Amniotic stem cell (primary cell): ENCODE results near the gene NLRP9.

ENCODE experiments used
- DNase-seq: peaks from one replicate; lab custom pipeline; 2025; lab: John Stamatoyannopoulos, UW

NLRP9 gene

DNA sequence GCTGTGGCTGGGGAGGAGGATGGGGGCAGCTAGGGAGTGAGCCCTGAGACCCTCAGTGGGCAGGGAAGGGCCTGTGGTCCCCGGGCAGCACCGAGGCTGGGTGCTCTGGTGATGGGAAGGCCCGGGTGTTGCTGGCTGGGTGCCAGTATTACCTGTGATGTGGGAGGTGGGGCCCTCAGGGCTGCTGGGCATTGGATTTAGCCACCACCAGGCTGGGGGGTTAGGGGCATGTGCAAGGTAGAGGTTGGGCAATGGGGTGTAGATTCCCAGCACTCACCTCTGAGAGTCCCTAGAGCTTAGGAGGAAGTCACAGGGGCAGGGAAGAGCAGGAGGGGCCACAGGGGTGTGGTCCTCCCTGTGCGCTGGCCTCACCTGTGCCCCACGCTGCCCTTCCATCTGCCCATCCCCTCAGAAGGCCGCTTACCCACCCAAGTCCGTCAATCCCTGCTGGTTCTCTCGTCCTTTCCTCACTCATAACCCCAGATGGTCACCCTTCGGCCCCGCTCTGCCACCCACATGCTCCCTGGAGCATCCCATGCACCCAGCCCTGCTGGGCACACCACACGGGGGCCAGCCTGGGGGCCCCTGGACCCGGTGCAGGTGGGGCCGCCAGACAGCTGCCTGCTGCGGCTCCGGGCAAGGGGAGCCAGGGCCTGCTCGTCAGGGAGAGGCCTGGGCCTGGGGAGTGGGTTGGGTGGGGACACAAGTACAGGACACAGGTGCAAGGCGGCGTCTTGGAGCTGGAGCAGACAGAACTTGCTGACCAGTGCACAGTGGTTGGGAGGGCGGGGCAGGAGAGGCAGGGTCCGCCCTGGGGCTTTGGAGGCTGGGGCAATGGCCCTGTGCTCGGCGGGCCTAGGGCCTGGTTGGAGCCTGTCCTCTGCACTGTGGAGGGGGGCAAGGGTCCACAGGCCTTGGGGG is 50.7 kb downstream of the NLRP9 start:
- no peak for DNase-seq

DNA sequence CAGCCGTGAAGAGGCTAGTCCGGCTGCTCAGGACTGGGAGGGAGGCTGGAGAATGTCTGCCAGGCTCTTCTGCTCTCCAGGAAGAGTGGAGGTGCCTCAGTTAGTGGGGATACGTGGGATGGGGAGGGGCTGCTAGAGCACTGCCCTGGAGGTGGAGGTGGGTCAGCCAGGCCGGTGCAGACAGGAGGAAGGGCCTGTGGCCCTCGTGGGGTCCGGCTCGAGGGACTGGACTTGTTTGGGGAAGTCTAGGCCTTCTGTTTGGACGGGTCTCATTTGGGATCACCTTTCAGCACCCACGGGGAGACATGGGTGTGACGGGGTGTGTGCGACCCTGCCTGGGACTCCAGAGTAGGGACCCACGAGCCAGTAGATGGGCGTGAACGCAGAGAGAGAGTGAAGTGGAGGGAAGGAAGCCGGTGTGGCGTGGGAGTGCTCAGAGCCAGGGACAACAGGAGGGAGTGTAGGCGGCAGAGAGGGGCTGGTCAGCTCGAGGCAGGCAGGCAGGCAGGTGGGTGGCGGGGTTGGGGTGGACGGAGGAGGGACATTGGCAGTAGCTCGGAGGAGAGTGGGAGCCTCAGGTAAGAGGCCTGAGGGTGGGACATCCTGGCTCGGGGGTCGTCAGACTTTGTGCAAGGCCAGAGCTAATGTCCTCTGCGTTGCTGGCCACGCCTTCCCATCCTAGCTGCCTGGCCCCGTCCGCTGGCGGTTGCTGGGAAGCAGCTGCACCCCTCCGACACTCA is 51.7 kb downstream of the NLRP9 start:
- no peak for DNase-seq

DNA sequence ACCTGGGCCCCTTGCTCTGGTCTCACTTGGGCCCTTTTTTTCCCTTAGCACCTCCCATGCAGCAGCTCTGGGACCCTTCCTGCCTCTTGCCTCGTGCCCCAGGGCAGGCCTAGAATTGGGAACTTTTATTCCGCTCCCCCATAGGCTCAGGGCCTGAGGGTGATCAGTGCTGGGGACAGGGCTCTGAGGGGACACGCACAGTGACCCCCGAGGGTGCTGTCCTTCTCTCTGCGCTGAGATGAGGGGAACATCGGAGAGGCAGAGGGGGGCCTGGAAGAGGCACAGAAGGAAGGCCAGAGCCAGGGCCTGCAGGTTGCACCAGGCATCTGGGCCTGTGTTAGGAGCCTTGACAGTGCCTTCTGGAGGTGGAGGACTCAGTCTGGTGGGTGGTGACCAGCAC is 52.4 kb downstream of the NLRP9 start:
- no peak for DNase-seq

DNA sequence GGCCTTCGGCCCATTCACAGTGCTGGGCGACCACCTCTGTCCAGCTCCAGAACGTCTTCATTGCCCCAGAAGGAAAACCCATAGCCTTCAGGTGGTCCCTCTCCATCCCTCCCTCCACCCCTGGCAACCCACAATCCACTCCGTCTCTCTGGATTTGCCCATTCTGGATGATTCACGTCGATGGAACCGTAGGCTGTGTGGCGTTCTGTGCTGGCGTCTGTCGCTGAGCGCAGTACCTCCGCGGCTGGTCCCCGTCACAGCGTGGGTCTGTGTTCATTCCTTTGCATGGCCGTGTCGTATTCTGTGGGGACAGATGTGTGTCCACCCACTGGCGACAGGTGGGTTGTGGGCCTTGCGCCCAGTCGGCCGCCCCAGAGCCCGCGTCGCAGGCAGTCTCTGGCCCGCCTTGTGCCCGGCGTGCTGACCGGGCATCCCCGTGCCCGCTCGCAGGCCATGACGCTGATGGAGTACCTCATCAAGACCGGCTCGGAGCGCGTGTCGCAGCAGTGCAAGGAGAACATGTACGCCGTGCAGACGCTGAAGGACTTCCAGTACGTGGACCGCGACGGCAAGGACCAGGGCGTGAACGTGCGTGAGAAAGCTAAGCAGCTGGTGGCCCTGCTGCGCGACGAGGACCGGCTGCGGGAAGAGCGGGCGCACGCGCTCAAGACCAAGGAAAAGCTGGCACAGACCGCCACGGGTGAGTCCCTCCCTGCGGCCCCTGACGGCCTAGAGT is 53.1 kb downstream of the NLRP9 start:
- DNase-seq = no peak

DNA sequence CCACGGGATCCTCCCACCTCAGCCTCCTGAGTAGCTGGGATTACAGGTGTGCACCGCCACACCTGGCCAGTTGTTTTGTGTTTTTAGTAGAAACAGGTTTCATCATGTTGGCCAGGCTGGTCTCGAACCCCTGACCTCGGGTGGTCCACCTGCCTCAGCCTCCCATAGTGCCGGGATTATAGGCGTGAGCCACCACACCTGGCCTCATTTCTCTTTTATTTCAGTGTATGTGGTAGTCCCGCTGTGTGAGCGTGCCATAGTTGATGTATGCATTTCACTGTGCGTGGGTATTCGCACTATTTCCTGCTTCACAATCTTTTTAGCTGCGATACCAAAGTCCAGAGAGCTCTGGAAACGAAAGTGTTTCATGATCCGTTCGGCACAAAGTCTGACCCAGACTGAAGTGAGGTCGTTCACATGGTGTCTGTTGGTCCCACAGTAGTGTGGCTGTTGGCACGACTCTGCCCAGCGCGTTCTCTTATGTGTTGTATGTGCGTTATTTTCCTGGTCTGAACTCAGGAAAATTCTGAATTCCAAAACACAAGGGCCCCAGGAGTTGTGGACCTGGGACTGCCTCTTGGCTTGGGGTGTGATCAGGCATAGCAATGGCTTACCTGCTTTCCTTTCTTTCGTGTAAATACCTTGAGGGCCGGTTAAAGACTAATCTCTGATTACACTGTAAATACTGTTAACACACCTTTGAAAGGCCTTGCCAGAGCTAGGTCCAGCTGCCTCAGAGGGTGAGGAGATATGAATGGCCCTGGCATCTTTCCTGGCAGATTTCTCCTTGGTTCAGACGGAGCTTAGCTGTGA is 54.5 kb downstream of the NLRP9 start:
- DNase-seq = no peak

- DNase-seq = no peak
Measured at GRCh38 chr19:55681131-55682092, 56.8 kb downstream of the NLRP9 start.

GRCh38 chr19:55680339-55681130 is 57.7 kb downstream of the NLRP9 start:
- DNase-seq = no peak

DNA sequence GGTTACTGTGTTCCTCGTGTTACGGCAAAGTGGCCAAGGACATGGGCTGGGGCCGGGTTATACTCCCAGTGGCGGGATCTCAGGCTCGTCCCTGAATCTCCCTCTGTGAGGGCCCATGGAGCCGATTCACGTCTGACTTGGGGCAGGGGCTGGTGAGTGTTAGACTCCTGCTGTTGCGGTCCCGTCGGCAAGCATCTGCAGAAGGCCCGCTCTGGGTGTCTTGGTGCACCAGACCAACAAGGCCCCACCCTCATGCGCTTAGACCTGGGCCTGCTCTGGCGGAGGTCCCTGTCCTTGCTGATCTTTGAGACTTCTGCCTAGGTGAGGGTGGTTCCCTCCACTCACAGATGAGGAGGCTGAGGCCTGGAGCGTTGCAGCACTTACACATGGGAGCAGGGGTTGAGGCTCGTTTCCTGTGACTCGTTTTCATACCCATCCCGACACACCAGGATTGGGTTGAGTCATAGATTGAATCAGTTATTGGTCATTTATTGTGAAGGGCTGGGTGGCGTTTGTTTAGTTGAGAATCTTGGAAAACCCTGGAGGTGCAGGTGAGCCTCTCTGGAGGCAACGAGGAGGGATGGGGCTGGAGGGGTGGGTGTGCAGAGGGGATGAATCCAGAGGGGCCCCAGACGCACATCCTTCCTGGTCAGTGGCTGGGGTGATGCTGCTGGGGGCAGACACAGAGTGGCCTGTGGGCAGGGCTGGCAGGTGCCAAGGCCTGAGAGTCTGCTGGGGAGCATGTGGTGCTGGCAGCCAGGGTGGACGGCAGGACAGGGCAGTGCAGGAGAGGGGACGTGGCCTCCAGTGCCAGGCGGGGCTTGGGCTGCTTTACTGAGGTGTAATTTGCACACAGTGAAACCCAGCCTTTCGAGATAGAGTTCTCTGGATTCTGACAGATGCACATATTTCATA is 58.6 kb downstream of the NLRP9 start:
- DNase-seq = no peak

DNA sequence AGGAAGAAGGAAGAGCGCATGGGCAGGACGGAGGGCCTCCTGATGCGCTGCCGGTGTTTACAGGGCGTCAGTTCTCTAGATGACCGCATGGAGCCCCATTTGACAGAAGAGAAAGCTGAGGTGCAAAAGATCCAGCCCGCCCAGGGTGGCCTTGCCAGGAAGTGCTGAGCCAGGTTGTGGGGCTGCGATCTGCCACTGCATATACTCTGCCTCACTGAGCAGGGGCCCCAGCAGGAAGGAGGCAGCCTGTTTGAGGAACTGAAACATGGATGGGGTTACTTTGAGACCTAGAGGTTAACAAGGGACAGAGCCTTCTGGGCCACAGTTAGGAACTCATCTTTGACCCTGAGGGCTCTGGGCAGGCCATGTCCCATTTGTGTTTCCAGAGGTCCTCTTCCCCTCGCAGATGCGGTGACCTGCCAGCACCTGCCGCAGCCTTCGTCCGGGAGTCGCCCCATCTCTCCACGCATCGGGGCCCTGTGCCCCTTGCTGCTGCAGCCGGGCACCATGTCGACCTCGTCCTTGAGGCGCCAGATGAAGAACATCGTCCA is 60.0 kb downstream of the NLRP9 start:
- no peak for DNase-seq

DNA sequence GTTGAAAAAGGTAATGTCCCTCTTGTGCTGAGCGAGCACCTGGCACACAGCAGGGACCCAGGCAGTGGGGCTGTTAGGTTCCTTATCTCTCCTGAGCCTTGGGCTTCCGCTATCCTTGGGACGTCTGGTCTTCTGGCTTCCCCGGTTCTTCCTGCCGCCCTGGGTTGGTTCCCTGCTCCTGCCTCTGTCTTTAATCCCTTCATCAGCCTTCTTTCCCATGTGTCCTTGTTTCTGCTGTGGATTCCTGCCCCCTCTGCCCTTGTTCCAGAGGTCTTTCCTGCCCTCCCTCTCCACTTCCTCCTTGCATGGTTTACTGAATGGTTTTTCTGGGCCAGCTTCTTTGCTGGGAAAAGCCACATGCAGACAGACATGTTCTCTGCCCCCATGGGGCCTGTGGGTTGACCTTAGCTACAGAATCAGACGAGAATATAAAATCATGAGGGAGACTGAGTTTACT is 60.6 kb downstream of the NLRP9 start:
- no peak for DNase-seq

- no peak for DNase-seq
Measured at GRCh38 chr19:55676889-55677505, 61.2 kb downstream of the NLRP9 start.

DNA sequence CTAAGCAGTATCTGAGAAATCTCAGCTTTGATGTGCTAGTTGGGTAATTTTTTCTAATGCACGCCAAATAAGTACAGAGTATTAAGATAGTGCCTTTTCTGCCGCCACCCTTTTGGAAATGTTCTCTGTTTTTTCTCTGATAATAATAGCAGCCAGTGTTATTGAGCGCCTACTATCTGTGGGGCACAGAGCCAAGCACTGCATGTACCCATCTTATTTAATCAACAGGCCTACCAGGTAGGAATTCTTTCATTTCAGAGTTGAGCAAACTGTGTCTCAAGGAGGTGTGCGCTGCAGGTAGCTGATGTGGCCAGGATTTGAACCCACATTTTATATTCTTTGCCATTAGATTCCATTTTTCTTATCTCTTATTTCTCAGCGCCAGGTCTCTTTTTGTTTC is 61.8 kb downstream of the NLRP9 start:
- no peak for DNase-seq

GRCh38 chr19:55675661-55676354 is 62.4 kb downstream of the NLRP9 start:
- DNase-seq = no peak

DNA sequence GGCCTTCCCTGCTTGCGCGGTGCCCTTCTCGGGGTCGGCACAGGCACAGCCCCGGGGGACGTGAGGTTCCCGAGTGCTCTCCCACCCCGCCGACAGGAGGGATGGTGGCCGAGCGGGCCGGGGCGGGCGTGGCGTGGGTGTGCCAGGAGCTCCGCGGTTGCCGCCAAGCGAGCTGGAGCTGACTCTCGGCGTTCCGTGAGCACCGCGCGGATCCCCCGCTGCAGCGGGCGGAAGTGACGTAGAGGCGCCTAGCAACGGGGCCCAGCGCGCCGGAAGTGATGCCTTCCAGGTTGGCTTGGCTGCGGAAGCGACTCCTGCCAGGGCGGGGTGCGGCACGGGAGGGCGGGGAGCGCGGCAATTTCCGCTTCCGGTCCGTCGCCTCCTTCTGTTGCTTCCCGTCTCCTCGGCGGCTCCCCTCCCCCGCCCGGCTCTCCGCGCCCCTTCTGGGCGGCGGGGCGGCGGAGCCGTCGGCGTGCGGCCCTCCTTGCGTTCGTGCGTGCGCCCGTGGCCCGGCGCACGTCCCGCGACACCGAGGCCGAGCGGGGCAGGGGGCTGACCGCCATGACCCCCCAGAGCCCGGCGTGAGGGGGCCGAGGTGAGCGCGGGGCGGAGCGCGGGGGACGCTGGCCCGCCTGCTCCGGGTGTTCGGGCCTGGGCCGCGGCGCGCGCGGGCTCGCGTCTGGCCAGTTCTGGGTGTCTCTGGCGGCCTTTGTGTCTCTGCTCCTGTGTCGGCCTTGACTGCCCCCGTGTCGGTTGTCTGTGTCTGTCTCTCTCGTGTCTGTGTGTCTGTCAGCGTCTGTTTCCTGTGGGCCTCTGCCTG is 63.2 kb downstream of the NLRP9 start, which contains the start of gene EPN1:
Gene EPN1 (plus strand): TSS at position 386 of the 820 bp plus-strand sequence. CDS start 3,402 bp downstream, outside the sequence.
- DNase-seq = peak; percentile 93

- no peak for DNase-seq
Measured at GRCh38 chr19:55674459-55674840, 63.8 kb downstream of the NLRP9 start.

- no peak for DNase-seq
Measured at GRCh38 chr19:55673889-55674288, 64.3 kb downstream of the NLRP9 start.
